Measurements from ENCODE around the gene WASL. TPM values are rescaled to one million over a fixed set of nuclear protein-coding genes. Genes with fewer than 3 reads are reported as not detected.

WASL gene
- total RNA-seq, 1 experiment from 2014 or later = 19.7 TPM

Other genes starting within 250 kb of the WASL start
- 0.05 and 1.1 TPM in 2 replicates for gene IQUB, start 214.4 kb downstream of the WASL start, total RNA-seq (2014; rRNA removed; shearing (Covaris generic))
- gene NDUFA5, start 191.2 kb downstream of the WASL start, total RNA-seq (2014; rRNA removed; shearing (Covaris generic)) = 64.4 and 81.9 TPM in 2 replicates
- gene ASB15, start 147.2 kb downstream of the WASL start, total RNA-seq (2014; rRNA removed; shearing (Covaris generic)) = not detected in 2 replicates
- gene LMOD2, start 93.1 kb downstream of the WASL start, total RNA-seq (2014; rRNA removed; shearing (Covaris generic)) = not detected in 2 replicates
- not detected in 2 replicates for gene HYAL4, start 96.2 kb upstream of the WASL start, total RNA-seq (2014; rRNA removed; shearing (Covaris generic))
- gene SPAM1, start 176.2 kb upstream of the WASL start, total RNA-seq (2014; rRNA removed; shearing (Covaris generic)) = not detected in 2 replicates

All from M059J (cell line).